Measurements from ENCODE around the gene PRX. TPM values are rescaled to one million over a fixed set of nuclear protein-coding genes. Genes with fewer than 3 reads are reported as not detected.

PRX gene
- total and polyA plus RNA-seq, 12 donors, result 1.7 to 3.8 (median 2.6) TPM

DNA sequence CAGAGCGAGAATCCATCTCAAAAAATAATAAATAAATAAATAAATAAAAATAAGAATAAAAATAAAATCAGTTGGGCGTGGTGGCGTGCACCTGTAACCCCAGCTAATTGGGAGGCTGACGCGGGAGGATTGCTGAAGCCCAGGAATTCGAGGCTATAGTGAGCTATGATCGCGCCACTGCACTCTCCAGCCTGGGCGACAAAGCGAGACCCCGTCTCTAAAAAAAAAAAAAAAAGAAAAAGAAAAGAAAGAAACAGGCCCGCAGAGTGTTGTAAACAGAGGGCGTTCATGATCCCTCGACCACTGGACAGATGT lies 7.2 kb upstream of the PRX start:
- no peaks in the 10 kb centered on the region for H3K27me3 ChIP-seq
- H3K27ac ChIP-seq, result peak overlapping the region; percentile 95 to 100 (median 99)
- H3K9me3 ChIP-seq, result no peaks in the 10 kb centered on the region
- no peak for DNase-seq
- peak overlapping the region; percentile 15 to 80 (median 63) for H3K4me3 ChIP-seq
- no peak for ATAC-seq
- intact Hi-C loops (cut with DNase I), result loop anchor here in 3 of 10 donors (2.0 to 10.0 kb wide), 4 partner anchors 73 to 182 kb away; partner anchors contain the start of genes C19orf47 (in 2 of the 3), PLD3 (in 2 of the 3) and LTBP4 (in 1 of the 3)
- peaks cover 9 to 70% (median 49%) of the 10 kb centered on the region in 9 donors for H3K4me1 ChIP-seq
- H3K36me3 ChIP-seq, result peaks cover 0 to 21% (median 12%) of the 10 kb centered on the region in 9 donors
- TF ChIP-seq, protein P1, sequence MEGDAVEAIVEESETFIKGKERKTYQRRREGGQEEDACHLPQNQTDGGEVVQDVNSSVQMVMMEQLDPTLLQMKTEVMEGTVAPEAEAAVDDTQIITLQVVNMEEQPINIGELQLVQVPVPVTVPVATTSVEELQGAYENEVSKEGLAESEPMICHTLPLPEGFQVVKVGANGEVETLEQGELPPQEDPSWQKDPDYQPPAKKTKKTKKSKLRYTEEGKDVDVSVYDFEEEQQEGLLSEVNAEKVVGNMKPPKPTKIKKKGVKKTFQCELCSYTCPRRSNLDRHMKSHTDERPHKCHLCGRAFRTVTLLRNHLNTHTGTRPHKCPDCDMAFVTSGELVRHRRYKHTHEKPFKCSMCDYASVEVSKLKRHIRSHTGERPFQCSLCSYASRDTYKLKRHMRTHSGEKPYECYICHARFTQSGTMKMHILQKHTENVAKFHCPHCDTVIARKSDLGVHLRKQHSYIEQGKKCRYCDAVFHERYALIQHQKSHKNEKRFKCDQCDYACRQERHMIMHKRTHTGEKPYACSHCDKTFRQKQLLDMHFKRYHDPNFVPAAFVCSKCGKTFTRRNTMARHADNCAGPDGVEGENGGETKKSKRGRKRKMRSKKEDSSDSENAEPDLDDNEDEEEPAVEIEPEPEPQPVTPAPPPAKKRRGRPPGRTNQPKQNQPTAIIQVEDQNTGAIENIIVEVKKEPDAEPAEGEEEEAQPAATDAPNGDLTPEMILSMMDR (IDR thresholded peaks at IDR 0.05), result no peak
- 59 to 64% methylated on average over 14 of the region's 14 CpGs for WGBS, 2 donors

DNA sequence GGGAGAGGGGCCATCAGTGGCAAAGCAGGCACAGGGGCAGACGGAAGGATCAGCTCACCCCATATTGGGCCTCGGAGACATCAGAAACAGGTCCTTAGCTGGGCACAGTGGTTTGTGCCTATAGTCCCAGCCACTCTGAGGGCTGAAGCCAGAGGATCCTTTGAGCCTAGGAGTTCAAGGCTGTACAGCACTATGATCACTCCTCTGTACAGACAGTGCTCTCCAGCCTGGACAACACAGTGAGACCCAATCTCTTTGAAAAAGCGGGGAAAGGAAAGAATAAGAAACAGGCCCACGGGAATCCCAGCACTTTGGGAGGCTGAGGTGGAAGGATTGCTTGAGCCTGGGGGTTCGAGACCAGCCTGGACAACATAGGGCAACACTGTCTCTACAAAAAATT lies 6.6 kb upstream of the PRX start:
- H3K36me3 ChIP-seq, result peaks cover 0 to 21% (median 12%) of the 10 kb centered on the region in 9 donors
- H3K4me3 ChIP-seq, result no peak overlapping the region
- DNase-seq (no peak), ATAC-seq (no peak)
- intact Hi-C loops (cut with DNase I), result loop anchor here in 4 of 10 donors (2.0 to 10.0 kb wide), 5 partner anchors 72 to 385 kb away; partner anchors contain the start of genes C19orf47 (in 2 of the 4), PLD3 (in 2 of the 4) and LTBP4 (in 1 of the 4)
- H3K9me3 ChIP-seq, result no peaks in the 10 kb centered on the region
- 86 to 93% methylated on average over 5 of the region's 5 CpGs for WGBS, 2 donors
- H3K4me1 ChIP-seq, result peaks cover 9 to 70% (median 48%) of the 10 kb centered on the region in 9 donors
- TF ChIP-seq, protein P1 (IDR thresholded peaks at IDR 0.05), result no peak
- H3K27ac ChIP-seq, result peak overlapping the region in 6 of 10 donors; percentile 44 to 100 (median 98)
- no peaks in the 10 kb centered on the region for H3K27me3 ChIP-seq

DNA sequence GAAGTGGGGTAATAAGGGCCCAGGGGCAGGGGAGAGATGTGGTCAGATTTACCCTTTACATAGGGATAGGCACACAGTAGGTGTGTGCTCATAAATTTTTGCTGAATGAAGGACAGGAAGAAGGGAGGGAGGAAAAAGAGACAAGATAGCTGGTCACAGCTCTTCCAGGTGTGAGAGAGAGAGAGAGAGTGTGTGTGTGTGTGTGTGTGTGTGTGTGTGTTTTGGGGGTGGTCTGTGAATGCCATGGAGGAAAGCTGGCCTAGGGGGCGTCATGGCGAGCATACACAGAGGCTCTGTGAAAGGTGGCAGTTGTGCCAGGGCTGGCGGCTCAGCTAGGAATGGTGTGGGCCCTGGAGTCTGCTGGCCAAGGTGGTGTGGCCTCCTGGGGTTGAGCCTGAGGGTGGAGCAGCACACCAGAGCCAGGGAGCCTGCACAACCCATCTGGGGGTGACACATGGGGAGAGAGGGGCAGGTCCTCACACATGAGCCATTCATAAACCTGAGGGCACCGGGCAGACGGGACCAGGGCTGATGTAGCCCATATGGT lies 6.0 kb upstream of the PRX start:
- Histone ChIP-seq H3K27ac (peak overlapping the region in 3 of 10 donors; percentile 98 to 100 (median 100)), H3K36me3 (peaks cover 0 to 21% (median 12%) of the 10 kb centered on the region in 9 donors), H3K4me1 (peaks cover 9 to 65% (median 45%) of the 10 kb centered on the region in 9 donors), H3K9me3 (no peaks in the 10 kb centered on the region), H3K27me3 (no peaks in the 10 kb centered on the region), H3K4me3 (no peak overlapping the region)
- 77 to 83% methylated on average over 5 of the region's 5 CpGs for WGBS, 2 donors
- DNase-seq (no peak), ATAC-seq (no peak)
- intact Hi-C loops (cut with DNase I), result loop anchor here in 1 of 10 donors (10.0 kb wide), 1 partner anchor 386 kb away; no protein-coding TSS in a partner anchor
- TF ChIP-seq, protein P1 (IDR thresholded peaks at IDR 0.05), result no peak

DNA sequence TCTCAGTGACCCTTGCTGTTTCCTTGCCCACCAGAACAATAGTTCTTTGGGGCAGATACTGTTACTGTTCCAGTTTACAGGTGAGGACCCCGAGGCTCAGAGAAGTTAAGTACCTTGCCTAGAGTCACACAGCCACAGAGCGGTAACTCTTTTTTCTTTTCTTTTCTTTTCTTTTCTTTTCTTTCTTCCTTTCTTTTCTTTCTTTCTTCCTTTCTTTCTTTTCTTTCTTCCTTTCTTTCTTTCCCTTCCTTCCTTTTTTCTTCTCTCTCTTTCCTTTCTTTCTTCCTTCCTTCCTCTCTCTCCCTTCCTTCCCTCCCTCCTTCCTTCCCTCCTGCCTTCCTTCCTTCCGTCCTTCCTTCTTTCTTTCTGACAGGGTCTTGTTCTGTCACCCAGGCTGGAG lies 4.9 kb upstream of the PRX start:
- Histone ChIP-seq H3K27me3 (no peaks in the 10 kb centered on the region), H3K9me3 (no peaks in the 10 kb centered on the region), H3K27ac (peak overlapping the region; percentile 75 to 96 (median 84)), H3K4me1 (peaks cover 12 to 64% (median 43%) of the 10 kb centered on the region in 9 donors), H3K4me3 (no peak overlapping the region), H3K36me3 (peaks cover 0 to 16% (median 8%) of the 10 kb centered on the region in 9 donors)
- WGBS, 2 donors, result 85 to 87% methylated on average over 3 of the region's 3 CpGs
- intact Hi-C loops (cut with DNase I), result loop anchor here in 1 of 10 donors (10.0 kb wide), 1 partner anchor 387 kb away; no protein-coding TSS in a partner anchor
- TF ChIP-seq, protein P1 (IDR thresholded peaks at IDR 0.05), result no peak
- DNase-seq (no peak), ATAC-seq (no peak)
